Stimulated activated CD4-positive, alpha-beta T cell treated with anti-CD3 and anti-CD28 coated beads, Interleukin-12 subunit alpha, Interleukin-12 subunit beta, amount 100 ng/mL, for 24 hours (primary cell): ENCODE results near the gene STXBP5.

Experiments
- DNase-seq, 2 experiments: peaks; one replicate each; pipeline ENCODE4 v3.0.0-alpha.2; 2020; ENCODE audit warnings: low read depth in 2 of 2

The STXBP5 gene

GRCh38 chr6:147204060-147204785, at the start of gene STXBP5:
Gene STXBP5, plus strand, starts transcription at chr6:147204417. Its CDS starts 116 bp downstream, at chr6:147204533.
- DNase-seq = peak in 1 of 2 experiments; percentile 35

DNA sequence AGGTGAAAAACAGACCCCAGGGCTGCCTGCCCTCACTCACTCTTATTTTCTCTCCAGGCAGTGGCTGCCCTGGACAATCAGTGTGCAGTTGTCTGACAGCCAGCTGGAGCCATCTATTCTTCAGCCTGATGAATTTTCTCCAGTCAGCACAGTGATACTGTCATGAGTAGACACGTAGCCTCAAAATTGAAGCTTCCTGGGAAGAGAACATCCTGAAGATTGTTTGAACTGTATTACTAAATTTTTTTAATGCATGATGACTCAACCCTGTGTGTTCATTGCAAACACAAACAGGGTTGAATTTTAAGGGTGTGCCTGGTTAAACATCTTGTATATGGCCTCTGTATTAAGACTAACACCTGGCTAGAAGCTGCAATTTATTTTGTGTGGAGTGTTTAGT, 49.8 kb upstream of the STXBP5 start:
- DNase-seq = no peak

DNA sequence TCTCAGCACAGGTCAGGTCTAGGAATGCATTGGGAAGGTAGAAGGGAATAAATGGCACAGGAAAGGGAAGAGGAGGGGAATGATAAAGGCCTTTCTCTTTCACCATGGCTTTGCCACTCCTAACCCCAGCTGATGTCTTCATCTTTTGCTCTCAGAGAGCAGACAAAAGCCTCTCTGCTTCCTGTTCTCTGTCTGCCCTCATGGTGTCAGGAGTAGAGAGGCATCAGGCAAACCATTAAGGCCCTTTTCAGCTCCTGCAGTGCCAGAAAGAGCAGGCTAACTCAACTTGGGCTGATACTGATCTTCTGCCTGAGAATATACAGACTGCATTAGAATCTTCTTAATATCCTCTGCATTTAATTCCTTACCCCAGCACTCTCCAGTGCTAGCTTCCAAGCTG, 48.0 kb upstream of the STXBP5 start:
- no peak for DNase-seq

- no peak for DNase-seq
Measured at GRCh38 chr6:147156799-147157382, 47.3 kb upstream of the STXBP5 start.

GRCh38 chr6:147157930-147158329, 46.3 kb upstream of the STXBP5 start:
- DNase-seq = no peak

DNA sequence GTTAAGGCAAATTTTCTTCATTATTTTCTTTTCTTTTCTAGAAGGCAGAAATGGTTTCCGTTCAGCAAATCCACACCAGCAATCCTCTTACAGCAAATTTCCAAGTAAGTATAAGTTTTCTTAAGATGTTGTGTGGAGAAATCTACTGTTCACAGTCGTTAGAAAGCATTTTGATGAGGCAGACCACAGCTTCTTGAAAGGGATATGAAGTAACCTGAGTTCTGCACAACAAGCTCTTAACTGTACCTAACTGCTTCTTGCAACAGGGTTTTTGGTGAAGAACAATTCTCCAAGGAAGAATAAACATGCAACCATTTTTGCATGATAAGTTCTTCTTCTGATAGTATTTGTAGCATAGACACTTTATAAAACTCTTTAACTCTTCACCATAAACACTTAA, 45.3 kb upstream of the STXBP5 start:
- DNase-seq = no peak

DNA sequence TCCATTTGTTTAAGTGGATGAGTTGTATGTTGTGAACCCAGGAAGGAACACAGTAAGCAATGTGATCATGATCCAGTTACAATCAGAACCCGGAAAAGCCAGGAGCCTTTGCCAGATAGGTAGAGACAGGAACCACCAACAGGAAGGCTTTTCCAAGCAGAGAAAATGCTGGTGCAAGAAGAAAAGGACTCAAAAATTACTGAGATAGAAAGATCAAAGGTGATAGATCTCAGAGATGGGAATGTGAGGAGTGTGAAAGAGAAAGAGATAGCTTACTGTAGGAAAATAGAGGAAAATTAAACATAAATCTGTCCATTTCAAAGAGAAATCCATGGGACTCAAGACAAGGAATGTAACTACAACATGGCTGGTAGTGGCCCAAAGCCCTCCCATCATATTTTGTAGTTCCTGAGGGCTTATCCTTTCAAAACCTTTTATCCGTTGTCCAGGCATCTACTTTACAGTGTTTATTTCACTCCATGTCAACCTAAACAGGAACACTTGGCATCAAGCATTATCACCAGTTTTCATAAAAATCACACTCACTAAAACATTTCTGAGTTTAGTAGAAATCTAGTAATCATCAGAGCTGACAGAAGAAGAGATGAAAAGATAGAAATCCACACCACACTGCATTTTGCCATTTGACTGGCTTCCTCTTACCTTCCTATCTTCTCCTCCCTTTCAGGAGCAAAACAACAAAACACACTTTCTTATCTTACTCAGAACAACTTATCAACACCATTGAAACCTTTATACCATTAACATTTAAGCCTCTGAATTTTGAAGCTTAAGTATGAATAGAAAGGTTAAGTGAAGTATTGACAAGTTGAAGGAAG, 44.5 kb upstream of the STXBP5 start:
- DNase-seq = no peak

DNA sequence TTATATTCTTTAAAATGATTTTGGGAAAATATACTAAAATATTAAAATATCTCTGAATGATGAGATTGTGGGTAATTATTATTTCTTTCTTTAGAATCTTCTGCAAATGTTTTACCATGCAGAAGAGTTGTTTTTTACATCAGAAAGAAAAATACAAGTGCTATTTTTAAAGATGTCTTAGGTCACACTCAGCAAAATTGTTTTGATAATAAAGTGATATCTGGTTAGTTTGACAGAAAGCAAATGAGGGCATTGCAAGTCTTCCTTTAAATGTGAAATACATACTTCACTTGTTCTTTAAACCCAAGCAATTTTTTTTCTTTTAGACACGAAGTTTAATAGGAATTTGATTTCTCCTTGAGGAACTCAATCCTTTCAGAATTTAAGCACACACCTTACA, 43.6 kb upstream of the STXBP5 start:
- DNase-seq = no peak

DNA sequence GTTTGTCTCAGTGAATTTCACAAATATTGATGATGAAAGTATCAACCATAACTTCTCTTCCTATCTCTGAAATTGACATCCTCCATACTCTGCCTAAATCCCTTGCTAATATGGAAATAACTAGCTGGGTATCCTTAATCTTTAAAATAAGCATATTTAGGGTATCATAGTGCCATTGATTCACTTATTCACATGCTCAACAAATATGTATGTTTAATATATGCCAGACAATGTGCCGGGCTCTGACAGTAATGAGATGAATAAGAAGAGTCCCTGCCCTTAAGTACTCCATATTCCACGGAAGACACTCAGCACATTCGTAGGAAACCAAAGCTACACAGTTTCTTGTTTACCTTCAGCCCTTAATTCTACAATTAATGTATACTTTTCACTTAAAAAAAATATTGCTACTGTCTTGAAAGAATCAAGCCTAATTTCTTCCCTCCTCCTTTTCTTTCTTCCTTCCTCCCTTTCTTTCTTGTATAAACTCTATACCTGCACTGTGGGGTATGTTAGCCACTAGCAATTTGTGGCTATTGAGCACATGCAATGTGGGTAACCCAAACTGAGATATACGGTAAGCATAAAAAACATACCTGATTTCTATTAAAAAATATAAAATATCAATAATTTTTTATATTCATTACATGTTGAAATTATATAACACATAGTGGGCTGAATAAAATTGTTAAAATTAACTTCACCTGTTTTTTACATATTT, 42.8 kb upstream of the STXBP5 start:
- DNase-seq = no peak

GRCh38 chr6:147161974-147162495, 42.2 kb upstream of the STXBP5 start:
- DNase-seq = no peak

DNA sequence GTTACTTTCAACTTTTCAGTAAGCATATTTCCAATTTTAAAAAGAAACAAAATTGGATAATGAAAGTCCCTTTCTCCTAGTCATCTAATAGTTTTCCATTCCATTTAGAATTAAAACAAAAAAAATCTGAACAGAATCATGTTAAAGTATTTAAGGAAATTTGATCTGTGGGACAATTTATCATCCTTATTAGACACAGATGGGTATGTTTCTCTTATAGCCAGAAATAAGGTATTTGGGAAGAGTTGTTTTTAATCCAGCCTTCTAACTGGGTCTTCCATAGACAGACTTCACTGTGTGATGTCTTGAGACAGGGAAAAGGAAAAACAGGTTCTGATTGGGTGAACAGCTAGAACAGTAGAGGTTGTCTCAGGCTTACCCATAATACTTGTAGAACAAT, 39.5 kb upstream of the STXBP5 start:
- no peak for DNase-seq

DNA sequence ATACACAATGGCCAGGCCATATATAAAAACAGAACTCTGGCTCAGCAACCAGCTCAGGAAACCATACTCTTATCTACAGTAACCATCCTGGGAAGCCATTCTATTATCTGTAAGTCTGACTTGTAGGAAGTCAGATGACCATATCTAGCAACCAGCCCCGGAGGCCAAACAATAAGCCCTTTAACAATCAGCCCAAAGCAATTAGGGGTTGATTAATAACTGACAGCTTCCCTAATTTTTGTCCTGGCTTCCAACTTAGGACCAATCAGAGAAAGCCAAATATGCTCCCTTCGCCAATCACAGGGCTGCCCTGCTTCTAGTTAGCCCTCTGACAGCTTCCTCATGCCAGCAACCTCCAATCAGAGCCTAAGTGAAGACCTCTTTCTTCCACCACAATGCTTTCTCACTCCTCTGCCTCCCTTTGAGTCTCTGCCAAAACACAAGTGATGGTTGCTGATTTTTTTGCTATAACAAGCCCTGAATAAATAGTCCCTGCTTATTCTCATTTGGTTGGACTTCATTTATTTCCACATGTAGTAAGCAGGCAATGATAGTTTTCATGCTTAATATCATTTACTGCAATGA, 37.8 kb upstream of the STXBP5 start:
- no peak for DNase-seq

GRCh38 chr6:147166992-147167391, 37.2 kb upstream of the STXBP5 start:
- no peak for DNase-seq

DNA sequence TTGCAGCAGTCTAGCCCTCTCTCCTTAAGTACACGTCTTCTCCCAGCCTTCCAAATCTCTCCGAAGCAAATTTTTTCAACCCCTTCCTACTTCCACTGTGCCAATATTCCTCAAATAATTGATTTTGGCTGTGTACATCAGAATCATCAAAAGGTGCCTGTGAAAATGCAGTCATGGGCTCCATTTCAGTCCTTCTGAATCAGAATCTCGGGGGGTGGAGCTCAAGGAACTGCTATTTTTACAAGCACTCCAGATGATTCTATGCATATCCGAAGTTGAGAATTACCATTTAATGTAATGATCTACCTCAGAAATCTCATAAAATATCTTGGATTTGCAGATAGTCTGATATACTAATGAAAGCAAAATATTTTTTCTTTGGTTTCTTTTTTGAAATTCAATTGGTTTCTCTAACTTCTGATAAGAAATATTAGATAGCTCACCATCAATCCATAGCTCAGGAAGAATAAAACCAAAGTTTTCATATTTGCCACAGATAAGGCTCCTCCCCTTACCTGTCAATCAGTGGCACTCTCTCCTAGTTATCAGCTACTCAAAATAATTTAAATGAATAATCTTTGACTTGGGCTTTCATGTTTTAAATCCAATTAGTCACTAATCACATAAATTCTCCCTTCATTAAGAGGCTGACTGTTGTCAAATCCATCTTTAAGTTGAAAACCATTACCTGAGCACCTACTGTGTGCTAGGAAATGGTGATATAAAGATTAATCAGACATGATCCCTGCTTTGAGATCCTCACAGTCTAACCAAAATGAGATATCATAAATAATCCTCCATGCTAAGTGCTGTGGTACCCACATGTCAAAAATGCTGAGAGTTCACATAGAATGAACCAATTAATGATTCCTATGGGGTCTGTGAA, 36.4 kb upstream of the STXBP5 start:
- DNase-seq = no peak

- no peak for DNase-seq
Measured at GRCh38 chr6:147169529-147169928, 34.7 kb upstream of the STXBP5 start.

DNA sequence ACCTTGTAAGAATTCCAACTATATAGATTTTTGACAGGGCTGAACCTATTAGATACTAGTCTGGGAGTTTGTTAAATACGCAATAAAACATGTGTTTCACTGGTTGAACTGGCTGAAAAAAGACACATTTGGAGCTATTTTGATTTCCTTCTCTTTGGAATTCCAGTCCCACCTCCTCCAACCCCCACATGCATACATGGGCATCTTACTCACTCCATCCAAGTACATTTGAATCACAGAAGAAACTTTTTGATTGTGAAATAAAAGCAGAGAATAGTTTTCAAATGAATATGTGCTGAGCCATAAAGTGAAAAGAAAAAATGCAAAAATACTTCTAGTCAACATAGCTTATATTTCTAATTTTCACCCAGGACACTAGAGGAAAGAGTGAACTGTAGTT, 33.9 kb upstream of the STXBP5 start:
- no peak for DNase-seq

- DNase-seq = no peak
Measured at GRCh38 chr6:147173140-147173539, 31.1 kb upstream of the STXBP5 start.

DNA sequence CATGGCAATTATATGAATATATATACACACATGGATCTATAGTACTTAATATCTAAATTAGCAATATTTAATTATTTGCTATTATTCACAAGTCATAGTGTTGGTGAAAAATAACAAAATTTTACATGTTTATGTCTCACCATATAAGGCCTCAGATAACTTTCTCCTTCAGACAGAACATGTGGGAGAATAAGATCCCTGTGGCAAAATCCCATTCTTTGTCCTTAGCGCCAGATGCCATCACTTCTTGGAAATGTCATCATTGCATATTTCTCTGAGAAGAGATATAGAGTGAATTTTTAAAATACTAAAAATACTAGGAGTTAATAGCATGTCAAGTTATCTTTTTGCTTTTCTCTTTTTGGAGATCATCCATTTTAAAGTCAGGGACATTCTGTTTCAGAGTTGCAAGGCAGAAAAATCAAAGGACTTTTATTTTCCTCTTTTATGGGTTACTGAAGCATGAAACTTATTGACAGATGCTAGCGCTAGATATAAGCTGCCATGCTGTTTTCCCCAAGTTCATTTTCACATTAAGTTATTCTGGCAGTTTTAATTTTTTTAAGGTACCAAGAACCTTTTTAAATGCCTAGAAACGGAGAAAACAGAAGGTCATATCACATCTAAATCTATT, 30.4 kb upstream of the STXBP5 start:
- DNase-seq = no peak

DNA sequence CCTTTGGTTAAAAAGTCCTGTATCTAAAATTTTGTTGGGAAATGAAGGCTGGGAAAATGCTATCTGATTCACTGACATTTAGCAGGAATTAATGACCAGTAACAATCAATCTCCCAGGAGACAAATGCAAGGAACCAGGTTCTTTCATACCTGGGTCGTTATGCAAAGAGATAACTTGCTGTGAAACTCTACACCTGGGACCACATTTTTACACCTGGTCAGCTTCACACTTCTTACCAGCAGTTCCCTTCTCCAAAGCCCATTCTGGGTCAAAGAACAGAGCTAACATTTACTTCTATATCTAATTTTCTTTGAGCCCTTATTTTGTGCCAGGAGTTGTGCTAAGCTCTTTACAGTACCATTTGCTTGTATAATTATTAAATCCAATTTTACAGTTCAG, 27.4 kb upstream of the STXBP5 start:
- DNase-seq = no peak

GRCh38 chr6:147177286-147177685, 26.9 kb upstream of the STXBP5 start:
- no peak for DNase-seq
